ENCODE results near the gene PSMD14. TPM values are rescaled to one million over a fixed set of nuclear protein-coding genes. Genes with fewer than 3 reads are reported as not detected.

Gene PSMD14
- total RNA-seq, 4 donors from 2014 or later: 29.9 to 59.2 (median 36.1) TPM

- TF ChIP-seq CTCF (IDR thresholded peaks at IDR 0.05): no peak
- DNase-seq (ENCODE audit: low spot score): no peak
- ATAC-seq (ENCODE audit: low FRiP score): no peak
Observed at GRCh38 chr2:161384864-161385263, 76.6 kb downstream of the PSMD14 start.

GRCh38 chr2:161386228-161386824 lies 78.1 kb downstream of the PSMD14 start:
- no peak for TF ChIP-seq CTCF (IDR thresholded peaks at IDR 0.05)
- ATAC-seq (ENCODE audit: low FRiP score) (no peak), DNase-seq (ENCODE audit: low spot score) (no peak)

- DNase-seq (ENCODE audit: low spot score) (no peak), ATAC-seq (ENCODE audit: low FRiP score) (no peak)
- TF ChIP-seq CTCF (IDR thresholded peaks at IDR 0.05): no peak
Observed at GRCh38 chr2:161388146-161388779, 80.0 kb downstream of the PSMD14 start.

GRCh38 chr2:161391737-161392506 lies 83.7 kb downstream of the PSMD14 start:
- no peak for DNase-seq (ENCODE audit: low spot score)
- no peak for TF ChIP-seq CTCF (IDR thresholded peaks at IDR 0.05)
- no peak for ATAC-seq (ENCODE audit: low FRiP score)

- no peak for TF ChIP-seq CTCF (IDR thresholded peaks at IDR 0.05)
- ATAC-seq (ENCODE audit: low FRiP score): no peak
- no peak for DNase-seq (ENCODE audit: low spot score)
Observed at GRCh38 chr2:161400076-161400475, 91.9 kb downstream of the PSMD14 start.

GRCh38 chr2:161402297-161402696 lies 94.1 kb downstream of the PSMD14 start:
- ATAC-seq (ENCODE audit: low FRiP score) (no peak), DNase-seq (ENCODE audit: low spot score) (no peak)
- no peak for TF ChIP-seq CTCF (IDR thresholded peaks at IDR 0.05)
